GM12801 (cell line): ENCODE measurements around the gene COX15.

Experiments
- CTCF ChIP-seq: IDR thresholded peaks from one replicate; pipeline ENCODE4 v1.5.1; 2011; ENCODE audit warnings: control low read depth; ENCODE audit not compliant: insufficient read length; ENCODE audit errors: extremely low read depth

Gene COX15

GRCh38 chr10:99754670-99755069 is 22.7 kb upstream of the COX15 start:
- TF ChIP-seq CTCF, result no peak

- TF ChIP-seq CTCF, result no peak
Observed at GRCh38 chr10:99750641-99751040, 18.7 kb upstream of the COX15 start.

- no peak for TF ChIP-seq CTCF
Observed at GRCh38 chr10:99748823-99749451, 17.0 kb upstream of the COX15 start.

- no peak for TF ChIP-seq CTCF
Observed at GRCh38 chr10:99743841-99744240, 11.9 kb upstream of the COX15 start.

- TF ChIP-seq CTCF, result no peak
Observed at GRCh38 chr10:99742701-99743100, 10.8 kb upstream of the COX15 start.

GRCh38 chr10:99742254-99742653 is 10.3 kb upstream of the COX15 start:
- TF ChIP-seq CTCF, result no peak

- TF ChIP-seq CTCF, result no peak
Observed at GRCh38 chr10:99740933-99741559, 9.1 kb upstream of the COX15 start.

GRCh38 chr10:99740260-99740659 is 8.3 kb upstream of the COX15 start:
- no peak for TF ChIP-seq CTCF
